K562 (cell line): ENCODE measurements around the gene SMC4. TPM values are rescaled to one million over a fixed set of nuclear protein-coding genes. Genes with fewer than 3 reads are reported as not detected.
A peak's percentile ranks its signal among the peaks of the same experiment; 100 is the strongest.

ENCODE experiments used
- BRF2 ChIP-seq: IDR thresholded peaks from 3 replicates; pipeline ENCODE4 v1.6.1; 2011; ENCODE audit warnings: borderline replicate concordance, mild to moderate bottlenecking; ENCODE audit not compliant: insufficient read length, insufficient read depth
- CCNT2 ChIP-seq: IDR thresholded peaks from 2 replicates; pipeline ENCODE4 v1.6.1; 2011; ENCODE audit warnings: borderline replicate concordance, low read depth, mild to moderate bottlenecking, moderate library complexity, mixed read lengths, low read length; ENCODE audit not compliant: insufficient read length; ENCODE audit errors: extremely low read depth
- CEBPZ ChIP-seq: fragments of 150-350 bp; IDR thresholded peaks from 2 replicates; pipeline ENCODE4 v1.6.1; 2014; ENCODE audit warnings: low read depth, mild to moderate bottlenecking, low read length, borderline replicate concordance
- DACH1 ChIP-seq: fragments of 450-650 bp; IDR thresholded peaks from 2 replicates; pipeline ENCODE4 v1.6.1; 2018; ENCODE audit not compliant: partially characterized antibody
- EP400 ChIP-seq: fragments of 450-650 bp; IDR thresholded peaks from 2 replicates; pipeline ENCODE4 v1.6.1; 2017; ENCODE audit warnings: antibody characterized with exemption, mild to moderate bottlenecking, moderate library complexity
- GTF2F1 ChIP-seq: IDR thresholded peaks from 2 replicates; pipeline ENCODE4 v1.6.1; 2011; ENCODE audit warnings: low read depth, low read length, improper control_type of control experiment
- NONO ChIP-seq, 2 experiments: fragments of 200-400 bp in 1 of 2; fragments of 450-650 bp in 1 of 2; formaldehyde crosslinking in 1 of 2; IDR thresholded peaks; 2 replicates each; pipeline ENCODE4 v1.6.1; 2017; ENCODE audit warnings: low read depth in 2 of 2, mild to moderate bottlenecking in 2 of 2, moderate library complexity in 2 of 2, low read length in 1 of 2
- RFX1 ChIP-seq: fragments of 450-650 bp; IDR thresholded peaks from 2 replicates; pipeline ENCODE4 v1.6.1; 2016; ENCODE audit warnings: mild to moderate bottlenecking, moderate library complexity
- RHOXF2B ChIP-seq: fragments of 250-450 bp; sonication (Bioruptor Pico); conservative IDR thresholded peaks from 2 replicates; pipeline ENCODE4 v1.5.1; 2021
- XRCC3 ChIP-seq: fragments of 450-650 bp; IDR thresholded peaks from 2 replicates; pipeline ENCODE4 v1.6.1; 2017; ENCODE audit warnings: mild to moderate bottlenecking, moderate library complexity
- YY1 ChIP-seq, 3 experiments: IDR thresholded peaks; 2 replicates each; pipeline ENCODE4 v1.6.1; 2011; ENCODE audit warnings: low read length in 2 of 3, mild to moderate bottlenecking in 2 of 3, moderate library complexity in 2 of 3, borderline replicate concordance in 1 of 3, control low read depth in 1 of 3, low read depth in 1 of 3; ENCODE audit not compliant: insufficient read depth in 3 of 3, insufficient replicate concordance in 2 of 3, control insufficient read depth in 1 of 3, insufficient read length in 1 of 3; ENCODE audit errors: extremely low read depth in 1 of 3
- ZBTB11 ChIP-seq, 3 experiments: fragments of 200-800 bp in 1 of 3; fragments of 250-450 bp in 1 of 3; fragments of 450-650 bp in 1 of 3; sonication (Bioruptor Pico) in 1 of 3; sonication (Bioruptor generic) in 1 of 3; formaldehyde crosslinking in 1 of 3; IDR thresholded peaks; 2 replicates each; pipeline versions ENCODE4 v1.6.1 to v1.8.0; 2016 to 2022; ENCODE audit warnings: mild to moderate bottlenecking in 2 of 3, missing genetic modification characterization in 2 of 3, missing compliant biosample characterization in 1 of 3, moderate library complexity in 1 of 3
- ZBTB26 ChIP-seq: fragments of 450-650 bp; formaldehyde crosslinking; IDR thresholded peaks from 2 replicates; pipeline ENCODE4 v1.4.0; 2022; ENCODE audit warnings: missing genetic modification characterization
- ZNF76 ChIP-seq: fragments of 250-450 bp; sonication (Bioruptor Pico); IDR thresholded peaks from 2 replicates; pipeline ENCODE4 v1.4.0; 2020; ENCODE audit warnings: mild to moderate bottlenecking, moderate library complexity, borderline replicate concordance
- ZNF785 ChIP-seq: fragments of 250-450 bp; sonication (Bioruptor Pico); IDR thresholded peaks from 2 replicates; pipeline ENCODE4 v1.4.0; 2020; ENCODE audit warnings: mild to moderate bottlenecking
- polyA plus RNA-seq, 8 experiments: library from polyadenylated mRNA; depleted of rRNA in 4 of 8; stranded (reverse) in 5 of 8; unstranded in 3 of 8; fragments of >200 nt; fragmentation: Nextera tagmentation in 2 of 8; fragmentation: Illumina TruSeq in 1 of 8; extraction: Ambion mirVana in 2 of 8; extraction: Trizol in 1 of 8; gene quantifications; 2 replicates each; pipeline versions ENCODE4 v1.2.1 to v1.2.3, GENCODE V29; 2011 to 2014; ENCODE audit warnings: inconsistent platforms in 1 of 8, missing spikeins in 1 of 8
- total RNA-seq, 7 experiments: library from RNA; depleted of rRNA in 6 of 7; stranded (reverse); fragments of >200 nt in 6 of 7; fragmentation: Illumina TruSeq in 2 of 7; extraction: Trizol in 2 of 7; gene quantifications; 2 replicates each; pipeline versions ENCODE4 v1.2.1 to v1.2.3, GENCODE V29; 2011 to 2021; ENCODE audit warnings: low replicate concordance in 1 of 7

The SMC4 gene
- total and polyA plus RNA-seq, 9 of the 15 experiments (the other 6 are each of a cell fraction or from before 2014, with no cell fraction given), result 87.9 to 347 (median 176) TPM

- TF ChIP-seq CEBPZ (no peak), RFX1 (no peak), EP400 (no peak), DACH1 (no peak), ZNF76 (0 out of 2 replicates have a peak, but pooled peaks have one; percentile 17), BRF2 (no peak), CCNT2 (peak; percentile 3), RHOXF2B (CRISPR knock-in tag) (no peak), YY1 (IDR thresholded peaks at IDR 0.05; ENCODE audit: borderline replicate concordance in 1 of 3, control insufficient read depth in 1 of 3, extremely low read depth in 1 of 3, insufficient read depth in 3 of 3, insufficient read length in 1 of 3, insufficient replicate concordance in 2 of 3, low read depth in 1 of 3, low read length in 2 of 3) (peak in 2 of 3 experiments; percentile 64 to 89), ZBTB26 (CRISPR knock-in tag) (0 out of 2 replicates have a peak, but pooled peaks have one; percentile 8), ZNF785 (CRISPR knock-in tag) (no peak), XRCC3 (no peak), ZBTB11 (CRISPR knock-in tag; IDR thresholded peaks at IDR 0.05) (peak in 1 of 3 experiments; percentile 42; a peak in 2 of 6 replicates), GTF2F1 (0 out of 2 replicates have a peak, but pooled peaks have one; percentile 2), NONO (IDR thresholded peaks at IDR 0.05; ENCODE audit: low read depth in 2 of 2, low read length in 1 of 2) (0 out of 4 replicates have a peak, but pooled peaks of 1 of the 2 experiments have one; percentile 9)
Measured at GRCh38 chr3:160448845-160449635, 49.6 kb downstream of the SMC4 start (continued).
